ENCODE data around the gene AK4.

Gene AK4

GRCh38 chr1:65255035-65255655 lies 107.1 kb downstream of the AK4 start:
- no peak for DNase-seq

- peak; percentile 19 for DNase-seq
These were observed 107.7 kb downstream of the AK4 start for GRCh38 chr1:65255656-65256050.

- no peak for DNase-seq
These were observed 109.1 kb downstream of the AK4 start for GRCh38 chr1:65256860-65257708.

- no peak for DNase-seq
These were observed 110.1 kb downstream of the AK4 start for GRCh38 chr1:65258106-65258505.

- no peak for DNase-seq
These were observed 111.8 kb downstream of the AK4 start for GRCh38 chr1:65259816-65260215.

- DNase-seq, result no peak
These were observed 113.0 kb downstream of the AK4 start for GRCh38 chr1:65260851-65261473.

GRCh38 chr1:65263286-65263685 lies 115.3 kb downstream of the AK4 start:
- DNase-seq, result no peak

GRCh38 chr1:65264197-65264929 lies 116.4 kb downstream of the AK4 start:
- DNase-seq, result peak; percentile 21

- no peak for DNase-seq
These were observed 117.3 kb downstream of the AK4 start for GRCh38 chr1:65265296-65265650.

- DNase-seq, result peak; percentile 36
These were observed 117.8 kb downstream of the AK4 start for GRCh38 chr1:65265651-65266351.

GRCh38 chr1:65266476-65266875 lies 118.5 kb downstream of the AK4 start:
- no peak for DNase-seq

GRCh38 chr1:65267271-65267670 lies 119.3 kb downstream of the AK4 start:
- DNase-seq, result no peak

GRCh38 chr1:65267683-65268082 lies 119.7 kb downstream of the AK4 start:
- no peak for DNase-seq

- DNase-seq, result no peak
These were observed 121.6 kb downstream of the AK4 start for GRCh38 chr1:65269612-65270011.

- DNase-seq, result no peak
These were observed 128.4 kb downstream of the AK4 start for GRCh38 chr1:65276197-65276939.

GRCh38 chr1:65277605-65278347 lies 129.8 kb downstream of the AK4 start:
- no peak for DNase-seq

GRCh38 chr1:65278376-65279069 lies 130.5 kb downstream of the AK4 start:
- no peak for DNase-seq

GRCh38 chr1:65279070-65279779 lies 131.2 kb downstream of the AK4 start:
- DNase-seq, result no peak
